GOT3 (cell line): ENCODE measurements around the gene ZNF385D.
"Not testable (repeated sequence)": the region's sequence is repeated elsewhere in the genome, so short reads cannot be mapped to it uniquely, and the experiment has no call there.

Experiments
- DNase-seq: peaks from one replicate; lab custom pipeline; 2025; ENCODE audit warnings: mixed read lengths; lab: John Stamatoyannopoulos, UW

ZNF385D gene

DNA sequence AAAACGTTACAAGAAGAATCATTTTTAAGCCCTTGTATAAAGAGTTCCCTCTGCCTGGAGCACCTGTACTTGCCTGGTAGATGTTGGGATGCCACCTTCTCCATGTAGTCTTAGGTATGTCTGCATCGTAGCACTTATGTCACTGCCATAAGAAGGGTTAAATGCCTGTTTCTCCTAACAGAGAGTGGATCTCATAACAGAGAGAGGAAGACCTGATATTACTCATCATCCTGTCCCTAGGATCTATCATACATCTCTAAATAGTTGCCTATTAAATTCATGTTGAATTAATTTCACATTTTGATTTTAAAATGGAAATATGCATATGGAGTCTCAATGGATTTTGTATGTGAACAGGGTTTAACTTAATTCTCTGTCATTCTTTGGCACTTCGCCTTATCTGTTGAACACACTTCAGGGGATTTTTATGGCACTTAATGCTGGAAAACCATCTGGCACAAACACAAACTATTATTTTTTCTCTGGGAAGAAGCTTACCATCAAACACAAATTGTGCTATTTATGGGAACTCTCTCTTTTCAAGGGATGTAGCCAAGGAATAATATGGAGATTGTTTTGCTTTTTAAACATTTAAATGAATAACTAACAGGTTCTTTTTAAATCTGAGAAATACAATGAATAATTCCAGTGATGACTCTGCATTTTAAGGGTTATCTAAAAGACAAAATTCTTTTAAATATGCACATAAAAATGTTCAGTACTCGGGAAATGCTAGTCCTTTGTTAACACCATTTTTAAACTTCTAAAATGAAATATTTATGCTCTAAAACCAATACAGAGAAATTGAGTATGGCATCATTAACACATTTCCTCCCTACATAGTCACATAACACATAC lies 230.7 kb downstream of the ZNF385D start:
- no peak for DNase-seq

DNA sequence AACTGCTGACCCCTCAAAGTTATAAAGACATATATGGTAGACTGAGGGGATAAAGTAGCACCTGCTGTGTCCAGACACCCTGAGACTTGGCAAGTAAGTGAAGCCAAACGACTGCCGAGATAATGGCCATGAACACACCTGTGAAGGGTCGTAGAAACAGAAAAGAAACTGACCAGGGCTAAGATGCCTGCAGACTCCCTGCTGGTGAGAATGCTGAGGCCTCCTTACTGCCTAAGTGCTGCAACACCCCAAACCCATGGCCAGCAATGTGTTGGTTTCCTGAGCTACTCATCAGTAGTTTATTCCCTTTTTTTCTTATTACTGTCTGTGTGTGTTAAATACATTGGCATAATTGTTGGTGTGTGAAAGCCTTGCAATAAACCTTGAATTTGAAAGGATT lies 233.8 kb downstream of the ZNF385D start:
- no peak for DNase-seq

DNA sequence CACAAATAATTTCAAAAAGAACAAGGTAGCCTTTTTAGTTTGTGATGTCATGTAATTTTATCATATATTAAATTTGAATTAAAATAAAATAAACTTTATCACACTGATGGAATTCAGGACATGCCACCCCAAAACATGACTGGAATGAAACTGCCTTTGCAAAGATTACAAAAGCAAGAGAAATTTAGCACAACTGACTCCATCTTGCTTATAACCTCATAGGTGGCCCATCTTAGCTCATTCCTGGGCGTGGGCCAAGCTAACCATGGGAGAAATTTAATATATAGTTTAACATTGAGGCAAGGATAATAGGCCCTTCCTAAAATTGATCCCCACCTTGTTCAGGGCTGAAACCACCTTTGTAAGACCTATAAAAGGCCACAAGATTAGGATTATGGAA lies 235.6 kb downstream of the ZNF385D start:
- no peak for DNase-seq

DNA sequence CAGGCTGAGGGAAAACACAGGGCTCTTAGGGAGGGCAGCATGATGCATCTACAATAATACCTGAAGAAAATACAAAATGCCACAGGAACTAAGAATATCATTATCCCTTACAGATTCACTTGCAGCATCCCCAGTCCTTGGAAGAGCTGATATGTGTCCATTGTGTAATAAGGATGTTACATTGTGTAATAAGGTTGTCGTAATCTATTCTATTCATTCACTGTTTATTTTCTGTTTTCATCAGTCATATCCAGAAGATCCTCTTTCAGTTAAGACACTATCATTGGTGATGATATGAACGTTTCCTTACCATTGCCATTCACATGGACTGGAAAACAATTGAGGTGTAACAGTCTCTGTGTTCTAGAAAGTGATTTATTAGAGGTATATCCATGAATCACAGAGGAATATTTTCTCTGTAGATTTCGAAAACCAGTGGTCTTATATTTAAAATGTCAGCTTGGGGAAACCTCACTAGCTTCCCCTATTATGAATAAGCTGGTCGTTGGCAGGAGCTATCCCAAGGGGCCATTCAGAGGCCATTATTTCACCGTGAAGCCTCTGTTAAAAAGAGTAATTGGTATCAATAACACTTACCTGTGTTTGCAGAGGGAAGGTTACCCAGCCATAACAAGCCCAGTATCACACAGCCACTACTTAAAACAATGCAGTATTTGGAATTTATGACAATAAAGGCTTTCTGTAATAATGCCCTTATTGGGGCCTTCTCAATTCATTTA lies 241.1 kb downstream of the ZNF385D start:
- DNase-seq = no peak

DNA sequence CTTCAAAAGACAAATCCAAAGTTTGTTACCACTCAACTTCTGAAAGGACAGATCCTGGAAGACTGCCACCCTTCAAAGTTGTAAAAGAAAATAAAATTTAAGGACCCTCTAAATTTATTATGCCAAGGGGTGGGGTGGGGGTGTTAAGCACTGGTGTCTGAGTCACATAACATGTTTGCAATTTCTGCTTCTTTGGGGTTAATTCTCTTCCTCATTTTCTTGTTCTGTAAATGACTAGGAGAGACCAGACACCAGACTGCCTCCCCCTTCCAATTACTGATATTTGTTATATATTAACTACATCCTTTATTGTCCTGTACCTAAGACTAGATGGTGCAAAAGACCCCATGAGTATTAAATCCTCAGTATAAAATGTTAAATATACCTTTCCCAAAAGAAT lies 242.8 kb downstream of the ZNF385D start:
- no peak for DNase-seq

DNA sequence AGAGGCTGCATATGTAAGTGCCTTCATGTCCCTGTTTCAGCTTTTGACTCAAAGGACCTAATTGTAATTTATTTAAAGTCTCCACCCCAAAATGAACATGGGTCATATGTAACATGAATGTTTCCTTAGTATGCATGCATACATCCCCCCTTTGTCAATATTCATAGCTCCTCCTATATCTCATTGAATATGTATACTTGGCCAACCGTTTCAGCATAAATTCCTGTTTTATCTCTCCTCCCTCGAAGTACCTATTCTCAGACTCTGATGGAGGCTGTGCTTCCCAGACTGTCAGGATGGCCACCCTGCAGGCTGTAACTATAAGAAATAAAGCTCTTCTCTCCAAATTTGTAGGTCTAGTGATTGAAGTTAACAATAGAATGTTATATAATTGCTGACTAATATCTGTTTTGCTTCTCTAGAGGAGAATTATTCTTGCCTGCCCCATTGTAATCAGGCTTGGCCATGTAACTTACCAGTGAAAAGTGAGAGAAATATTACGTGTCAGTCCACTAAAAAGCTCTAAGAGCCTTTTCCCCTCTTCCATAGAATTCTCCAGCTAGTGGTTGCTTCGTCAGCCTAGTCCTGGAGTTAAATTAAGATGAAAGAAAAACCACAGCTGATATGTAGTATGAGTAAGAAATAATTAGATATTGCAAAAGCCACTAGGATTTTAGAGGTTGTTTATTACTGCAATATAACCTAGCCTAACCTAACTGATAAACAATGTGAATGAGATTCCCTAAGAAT lies 245.1 kb downstream of the ZNF385D start:
- DNase-seq = no peak

DNA sequence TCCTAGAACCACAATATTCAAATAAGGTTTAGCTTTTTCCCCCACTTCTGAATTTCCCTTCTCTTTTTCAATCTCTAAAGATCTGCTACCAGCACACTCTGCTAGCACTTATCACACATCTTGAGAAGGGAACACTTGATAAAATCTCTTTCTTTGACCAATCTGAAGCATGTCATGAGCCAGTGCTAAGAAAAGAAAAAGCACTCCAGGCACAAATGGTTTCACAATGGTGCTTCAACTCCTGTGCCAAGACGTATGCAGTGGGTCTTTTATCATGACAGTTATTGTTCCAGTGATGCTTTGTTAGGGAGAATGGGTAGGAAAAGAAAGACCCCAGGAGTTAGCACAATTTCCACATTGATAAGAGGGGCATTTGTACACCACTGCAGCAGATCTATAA lies 248.4 kb downstream of the ZNF385D start:
- no peak for DNase-seq

DNA sequence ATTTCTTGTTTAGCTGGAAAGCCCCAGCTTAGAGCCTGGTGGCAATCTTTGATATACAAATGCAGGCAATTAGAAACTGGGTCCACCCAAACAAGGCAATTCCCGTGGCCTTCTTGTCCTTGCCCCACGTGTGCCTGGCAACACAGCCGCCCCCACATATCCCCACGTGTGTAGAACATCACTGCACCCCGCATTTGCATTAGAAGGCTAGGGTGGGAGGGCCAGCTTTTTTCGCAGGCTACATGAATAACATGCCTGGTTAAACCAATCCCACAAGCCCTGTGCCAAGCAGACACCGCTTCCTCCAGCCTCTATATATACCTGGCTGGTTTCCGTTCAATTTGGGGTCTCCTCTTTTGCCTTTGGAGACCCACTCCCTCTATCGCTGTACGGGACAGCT lies 250.2 kb downstream of the ZNF385D start:
- no peak for DNase-seq

DNA sequence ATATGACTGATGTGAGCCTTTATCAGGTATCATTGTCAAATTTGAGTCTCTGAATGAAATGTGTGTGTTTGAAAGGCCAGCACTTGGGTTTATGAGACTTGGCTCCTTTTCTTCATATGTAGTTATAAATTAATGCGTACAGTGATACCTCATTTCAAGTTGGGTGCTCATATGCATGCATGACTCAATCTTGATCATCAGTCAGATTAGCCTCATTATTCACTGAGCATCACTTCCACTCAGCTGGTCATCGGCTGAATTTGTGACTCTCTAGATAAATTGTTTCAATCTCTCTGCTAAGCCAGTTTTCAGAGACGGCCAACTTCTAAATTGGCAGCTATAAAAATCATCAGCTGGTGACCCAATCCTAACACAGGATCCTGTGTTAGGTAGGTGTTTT lies 260.3 kb downstream of the ZNF385D start:
- DNase-seq = not testable (repeated sequence)

DNA sequence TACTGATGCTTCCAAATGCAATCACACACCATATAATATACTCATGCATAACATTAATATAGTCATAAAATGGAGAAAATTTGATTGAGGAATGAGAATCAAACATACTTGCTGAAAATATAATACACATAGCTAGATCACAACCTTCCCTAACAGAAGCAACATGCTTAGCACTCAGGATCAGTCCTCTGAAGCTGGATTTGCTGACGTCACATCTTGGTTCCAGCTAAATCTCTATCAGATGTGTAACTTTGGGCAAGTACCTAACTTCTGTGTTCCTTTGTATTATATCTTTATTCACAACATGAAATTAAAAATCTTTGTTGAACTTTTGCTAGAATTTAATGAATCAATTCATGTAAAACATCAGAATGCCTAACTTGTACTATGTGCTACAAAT lies 263.5 kb downstream of the ZNF385D start:
- DNase-seq = no peak

DNA sequence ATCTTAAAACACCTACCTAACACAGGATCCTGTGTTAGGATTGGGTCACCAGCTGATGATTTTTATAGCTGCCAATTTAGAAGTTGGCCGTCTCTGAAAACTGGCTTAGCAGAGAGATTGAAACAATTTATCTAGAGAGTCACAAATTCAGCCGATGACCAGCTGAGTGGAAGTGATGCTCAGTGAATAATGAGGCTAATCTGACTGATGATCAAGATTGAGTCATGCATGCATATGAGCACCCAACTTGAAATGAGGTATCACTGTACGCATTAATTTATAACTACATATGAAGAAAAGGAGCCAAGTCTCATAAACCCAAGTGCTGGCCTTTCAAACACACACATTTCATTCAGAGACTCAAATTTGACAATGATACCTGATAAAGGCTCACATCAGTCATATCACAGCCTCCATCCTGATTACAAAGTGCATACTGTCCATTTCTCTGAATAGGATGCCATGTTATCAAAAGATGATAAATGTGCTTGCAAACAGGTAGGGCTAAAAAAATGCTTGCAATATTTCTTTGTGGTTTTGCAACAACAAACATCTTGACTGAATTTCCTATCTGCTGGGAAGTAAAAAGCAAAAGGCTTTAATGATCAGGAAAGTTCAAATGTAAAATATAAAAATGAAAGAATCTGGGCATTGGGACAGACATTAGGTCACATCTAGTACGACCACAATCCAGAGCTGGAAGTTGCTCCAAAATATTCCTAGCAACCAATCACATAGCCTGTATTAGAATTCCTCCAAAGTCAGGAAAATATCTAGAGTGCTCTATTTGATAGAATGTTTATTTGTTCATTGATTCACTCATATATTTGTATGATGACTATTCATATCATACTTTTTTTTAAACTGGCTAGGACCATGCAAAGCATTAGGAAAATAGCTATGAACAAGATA lies 264.7 kb downstream of the ZNF385D start:
- DNase-seq = not testable (repeated sequence)

DNA sequence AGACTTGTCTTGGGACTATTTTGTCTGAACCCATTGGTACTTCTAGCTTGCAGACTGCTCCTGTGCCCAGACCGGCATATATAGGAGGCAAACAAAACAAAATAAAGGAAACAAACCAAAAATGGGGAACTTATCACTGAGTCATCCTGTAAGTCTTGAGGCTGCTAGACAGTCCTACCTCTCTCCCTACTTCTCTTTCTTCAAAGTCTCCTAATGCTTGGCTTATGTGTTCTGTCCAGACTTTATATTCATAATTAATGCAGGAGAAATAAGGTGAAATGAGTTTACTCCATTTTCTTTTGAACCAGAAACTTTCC lies 266.2 kb downstream of the ZNF385D start:
- DNase-seq = no peak

DNA sequence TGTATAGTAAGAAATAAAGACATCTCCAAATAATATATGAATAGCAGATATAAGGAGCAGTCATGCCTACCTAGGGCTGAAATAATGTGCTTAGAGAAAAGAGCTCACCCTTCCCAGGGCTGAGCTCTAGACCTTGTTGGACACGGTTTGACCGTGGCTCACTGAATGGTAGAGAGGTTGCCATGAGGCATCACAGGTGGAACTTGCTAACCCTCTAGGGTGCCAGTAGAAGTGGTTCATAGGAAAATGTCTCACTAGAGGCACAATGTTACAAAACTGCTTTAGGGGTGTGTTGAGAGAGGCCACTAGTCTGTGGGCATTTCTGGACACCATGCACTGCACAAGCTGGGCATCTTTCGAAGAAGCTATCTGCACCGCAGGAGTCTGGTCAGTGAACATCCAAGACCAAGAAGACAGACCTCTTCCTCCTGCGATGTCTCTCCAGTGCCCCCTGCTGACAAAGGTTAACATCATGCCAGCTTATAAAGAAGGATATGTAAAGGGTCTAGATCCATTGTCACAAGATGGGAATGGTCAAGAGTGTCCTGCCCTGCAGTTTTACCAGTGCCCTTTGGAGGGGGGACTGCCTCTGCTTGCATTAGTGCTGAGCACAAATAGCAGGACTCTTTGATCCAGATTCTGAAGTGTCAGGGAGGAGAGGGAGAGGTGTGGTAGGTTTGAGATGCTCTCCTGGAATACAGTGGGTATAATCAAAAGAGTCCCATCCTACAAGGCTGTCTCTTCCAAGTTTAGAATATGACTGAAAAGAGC lies 266.8 kb downstream of the ZNF385D start:
- no peak for DNase-seq

DNA sequence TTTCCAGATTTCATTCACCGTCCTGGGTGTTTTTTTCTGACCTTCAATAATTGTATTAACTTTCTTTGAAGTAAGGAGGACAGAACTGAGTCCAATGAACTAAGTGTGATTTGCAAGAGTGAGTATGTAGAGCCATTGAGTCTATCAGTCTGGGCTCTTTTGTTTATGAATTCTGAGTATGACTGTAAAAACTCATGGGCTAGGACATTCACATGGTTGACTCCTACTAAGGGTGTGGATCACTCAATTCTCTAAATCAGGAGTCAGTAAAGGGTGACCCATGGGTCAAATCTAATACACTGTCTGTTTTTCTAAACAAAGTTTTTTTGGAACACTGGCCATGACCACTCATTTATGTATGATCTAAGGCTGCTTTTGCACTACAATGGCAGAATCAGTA lies 269.0 kb downstream of the ZNF385D start:
- DNase-seq = no peak

DNA sequence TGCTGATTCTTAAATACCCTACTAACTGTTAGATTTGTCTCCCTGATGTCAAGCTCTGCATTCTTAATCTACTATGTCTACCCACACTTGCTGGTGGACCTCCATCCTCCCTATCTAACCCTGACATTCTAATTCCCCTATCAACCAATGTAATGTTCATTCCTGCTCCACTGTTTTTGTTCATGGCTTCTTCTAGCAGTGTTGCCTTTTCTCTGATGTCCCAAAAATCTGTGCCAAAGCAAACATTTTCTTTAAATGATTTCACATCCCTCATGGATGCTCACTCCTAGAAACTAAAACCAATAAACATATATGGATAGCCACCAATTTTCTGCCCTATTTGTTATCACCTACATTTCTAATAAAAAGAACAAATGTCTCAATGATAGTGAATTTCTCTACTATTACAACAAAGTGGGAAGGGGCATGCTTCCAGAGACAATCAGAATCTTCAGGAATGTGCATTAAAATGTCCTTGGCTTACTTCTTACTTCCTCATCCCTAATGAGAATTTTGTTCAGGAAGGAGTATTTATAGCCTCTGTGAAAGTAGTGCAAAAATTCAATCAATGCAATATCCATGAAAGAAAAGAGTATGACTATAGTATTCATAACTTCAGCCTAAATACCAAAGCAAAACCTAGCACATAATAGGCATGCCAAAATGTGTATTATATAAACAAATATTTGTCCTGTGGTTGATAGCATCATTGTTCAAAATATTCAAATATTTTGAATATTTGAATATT lies 273.3 kb downstream of the ZNF385D start:
- no peak for DNase-seq

DNA sequence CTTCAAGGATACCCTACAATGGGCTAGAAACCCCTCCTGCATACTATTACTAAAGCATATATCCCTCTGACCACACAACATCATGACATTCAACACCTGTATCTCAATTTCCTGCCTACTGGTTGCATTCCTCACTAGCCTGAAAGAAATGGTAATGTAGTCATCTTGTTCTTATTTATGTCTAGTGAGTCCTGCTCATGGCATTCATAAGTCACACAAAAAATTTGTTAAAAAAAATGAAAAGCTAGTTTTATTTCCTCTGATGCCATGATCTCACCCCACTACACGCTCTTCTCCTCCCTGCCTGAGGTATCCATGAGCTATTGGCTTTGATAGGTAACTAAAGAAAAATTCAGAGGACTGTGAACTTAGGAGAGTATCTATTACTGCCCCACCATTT lies 284.5 kb downstream of the ZNF385D start:
- no peak for DNase-seq

DNA sequence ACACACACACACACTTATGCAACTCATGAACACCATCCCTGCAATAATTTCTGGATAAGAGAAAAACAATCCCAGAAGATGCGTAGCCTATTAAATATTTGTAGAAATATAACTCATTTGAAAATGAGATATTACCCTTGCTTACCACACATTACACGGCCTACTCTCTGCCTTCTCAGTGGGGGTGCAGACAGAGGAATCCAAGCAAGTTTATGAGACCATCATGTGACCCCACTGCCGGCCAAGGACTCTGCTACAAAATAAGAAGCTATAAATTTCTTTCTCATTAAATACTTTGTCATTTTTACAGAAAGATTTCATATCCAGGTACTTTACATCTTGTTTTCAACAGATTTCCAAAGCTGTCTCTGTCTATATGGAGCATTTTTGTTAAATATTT lies 286.3 kb downstream of the ZNF385D start:
- no peak for DNase-seq

DNA sequence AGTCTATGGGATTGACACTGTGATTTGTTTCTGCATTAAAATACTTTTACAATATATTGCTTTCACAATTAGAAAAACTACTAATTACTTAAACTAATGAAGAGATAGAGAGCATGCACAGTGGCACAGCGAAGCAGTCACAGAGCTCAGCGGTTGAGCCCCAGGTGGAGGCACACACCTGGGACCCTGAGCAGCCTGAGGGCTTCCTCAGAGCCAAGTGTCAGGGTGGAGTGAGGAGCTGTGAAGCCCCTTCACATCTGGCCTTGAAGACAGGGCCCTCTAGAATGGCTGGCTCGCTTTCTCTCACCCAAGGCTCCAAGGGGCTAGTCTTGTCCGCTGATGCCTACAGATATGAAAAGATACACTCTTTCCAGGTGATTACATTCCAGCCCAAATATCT lies 287.7 kb downstream of the ZNF385D start:
- DNase-seq = no peak

DNA sequence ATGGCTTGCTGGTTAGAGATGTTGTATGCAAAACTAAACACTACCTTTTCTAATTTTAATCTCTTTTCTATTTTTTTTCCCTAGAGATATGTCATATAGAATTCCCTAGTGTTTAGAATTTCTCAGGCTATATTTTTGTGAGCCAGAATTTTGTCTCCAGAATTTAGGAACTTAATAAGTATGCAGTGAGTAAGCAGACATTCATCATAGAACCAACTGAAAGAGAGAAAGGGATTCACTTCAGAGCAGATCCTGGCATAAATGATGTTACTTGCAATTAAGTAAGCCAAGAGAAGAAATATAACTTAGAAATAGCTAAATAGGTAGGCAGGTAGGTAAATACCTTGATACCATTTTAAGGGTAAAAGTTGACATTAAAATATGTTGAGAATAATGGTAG lies 288.9 kb downstream of the ZNF385D start:
- no peak for DNase-seq

DNA sequence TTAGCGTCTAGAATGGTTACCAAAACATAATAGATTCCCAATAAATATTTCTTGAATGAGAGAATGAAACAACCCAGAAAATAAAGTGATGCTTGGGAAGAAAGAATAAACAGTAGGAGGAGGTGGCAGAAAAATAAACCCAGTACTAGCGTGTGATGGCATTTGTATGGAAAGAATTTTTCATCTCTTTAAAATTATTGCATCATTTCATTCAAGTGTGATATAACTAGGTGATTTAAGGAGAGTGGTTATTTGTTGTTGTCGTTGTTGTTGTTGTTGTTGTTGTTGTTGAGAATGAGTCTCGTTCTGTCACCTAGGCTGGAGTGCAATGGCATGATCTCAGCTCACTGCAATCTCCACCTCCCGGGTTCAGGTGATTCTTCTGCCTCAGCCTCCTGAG lies 293.9 kb downstream of the ZNF385D start:
- DNase-seq = no peak
